Coronary artery (tissue), 2 donors: ENCODE data around the gene LITAFD.

ENCODE experiments used
- DNase-seq: peaks from one replicate; pipeline ENCODE4 v3.0.0-alpha.2; 2017; ENCODE audit warnings: low spot score
- H3K27ac ChIP-seq, 2 donors: fragments of 200-600 bp; sonication (generic); one replicate each; pipeline ENCODE4 v1.5.1; 2016 to 2019
- H3K4me3 ChIP-seq: fragments of 200-600 bp; sonication (generic); 2 replicates; pipeline ENCODE4 v1.5.1; 2016; ENCODE audit warnings: mild to moderate bottlenecking, moderate library complexity
- CTCF ChIP-seq: fragments of 200-600 bp; sonication (generic); IDR thresholded peaks from one replicate; pipeline ENCODE4 v1.5.1; 2019; ENCODE audit warnings: antibody characterized with exemption

LITAFD gene

GRCh38 chr16:8852534-8852933, 29.6 kb upstream of the LITAFD start:
- no peak for TF ChIP-seq CTCF
- Histone ChIP-seq H3K27ac (no peak overlapping the region), H3K4me3 (no peak overlapping the region)
- no peak for DNase-seq

- no peak for TF ChIP-seq CTCF
- Histone ChIP-seq H3K4me3 (no peak overlapping the region), H3K27ac (peak overlapping the region in 1 of 2 donors; percentile 8)
- no peak for DNase-seq
Measured at GRCh38 chr16:8853150-8853549, 29.0 kb upstream of the LITAFD start.

- no peak for TF ChIP-seq CTCF
- no peak for DNase-seq
- Histone ChIP-seq H3K27ac (peak overlapping the region in 1 of 2 donors; percentile 8), H3K4me3 (no peak overlapping the region)
Measured at GRCh38 chr16:8853611-8854010, 28.5 kb upstream of the LITAFD start.

GRCh38 chr16:8854298-8854948, 27.7 kb upstream of the LITAFD start:
- TF ChIP-seq CTCF, result no peak
- no peak for DNase-seq
- H3K4me3 ChIP-seq, result no peak overlapping the region
- peak overlapping the region in 1 of 2 donors; percentile 32 for H3K27ac ChIP-seq

GRCh38 chr16:8855051-8855786, 26.9 kb upstream of the LITAFD start:
- no peak for TF ChIP-seq CTCF
- Histone ChIP-seq H3K27ac (peak overlapping the region in 1 of 2 donors; percentile 32), H3K4me3 (no peak overlapping the region)
- no peak for DNase-seq

GRCh38 chr16:8855972-8856371, 26.2 kb upstream of the LITAFD start:
- Histone ChIP-seq H3K27ac (no peak overlapping the region), H3K4me3 (no peak overlapping the region)
- no peak for DNase-seq
- TF ChIP-seq CTCF, result no peak
